Lung (tissue), 12 donors: ENCODE data around the gene NRSN2. TPM values are rescaled to one million over a fixed set of nuclear protein-coding genes. Genes with fewer than 3 reads are reported as not detected.

Experiments used
- ATAC-seq: fragments of 200-7000 bp; cut with Tn5 transposase; one replicate; pipeline ENCODE4 v1.9.1; 2020; ENCODE audit warnings: moderate number of reproducible peaks; ENCODE audit not compliant: insufficient read depth, low FRiP score
- DNase-seq, 3 donors: peaks; one replicate each; pipeline ENCODE4 v3.0.0-alpha.2; 2013 to 2017
- H3K27ac ChIP-seq, 2 donors: one replicate each; pipeline ENCODE4 v1.5.1; 2013; ENCODE audit warnings: mild to moderate bottlenecking in 2 of 2, moderate library complexity in 2 of 2, control low read depth in 1 of 2, inconsistent platforms in 1 of 2, low read depth in 1 of 2, low read length in 1 of 2
- H3K27me3 ChIP-seq, 3 donors: one replicate each; pipeline ENCODE4 v1.5.1; 2013; ENCODE audit warnings: low read length in 2 of 3; ENCODE audit not compliant: control insufficient read depth in 3 of 3, insufficient read depth in 3 of 3
- H3K36me3 ChIP-seq, 4 donors: one replicate each; pipeline ENCODE4 v1.5.1; 2013; ENCODE audit warnings: low read length in 4 of 4, mild to moderate bottlenecking in 1 of 4, moderate library complexity in 1 of 4; ENCODE audit not compliant: control insufficient read depth in 4 of 4, insufficient read depth in 4 of 4
- H3K4me1 ChIP-seq, 5 donors: one replicate each; pipeline ENCODE4 v1.5.1; 2013; ENCODE audit warnings: low read length in 5 of 5, mild to moderate bottlenecking in 2 of 5, moderate library complexity in 1 of 5; ENCODE audit not compliant: control insufficient read depth in 5 of 5, insufficient read depth in 5 of 5
- H3K4me3 ChIP-seq: one replicate; pipeline ENCODE4 v1.5.1; 2013; ENCODE audit warnings: mild to moderate bottlenecking, control low read depth, moderate library complexity
- H3K9ac ChIP-seq, 2 donors: one replicate each; pipeline ENCODE4 v1.5.1; 2013; ENCODE audit warnings: low read length in 2 of 2, control low read depth in 1 of 2; ENCODE audit not compliant: insufficient read depth in 1 of 2
- H3K9me3 ChIP-seq, 4 donors: one replicate each; pipeline ENCODE4 v1.5.1; 2013; ENCODE audit warnings: low read length in 3 of 4, mild to moderate bottlenecking in 1 of 4, moderate library complexity in 1 of 4; ENCODE audit not compliant: control insufficient read depth in 4 of 4, insufficient read depth in 3 of 4
- WGBS, 2 donors: extraction: QIAGEN DNeasy Blood & Tissue Kit; methylation state at CpG; one replicate each; pipeline ENCODE4 v1.1.7; 2013; 5-methylcytosine and 5-hydroxymethylcytosine counted together
- polyA plus RNA-seq, 2 donors: library from polyadenylated mRNA; stranded (reverse); fragments of 200-250 nt; gene quantifications; one replicate each; pipeline ENCODE4 v1.2.1, GENCODE V29; 2013
- total RNA-seq, 2 donors: library from RNA; depleted of rRNA in 1 of 2; stranded (reverse); fragments of >200 nt in 1 of 2; gene quantifications; one replicate each; pipeline ENCODE4 v1.2.1, GENCODE V29; 2014 to 2021
- TF ChIP-seq, protein P1 (sequence below): IDR thresholded peaks from 2 replicates; pipeline ENCODE4 v1.5.1; 2012; ENCODE audit warnings: mild to moderate bottlenecking; ENCODE audit errors: control extremely low read depth, extremely low read depth
- donor health status: control.
- donor health status: control.
- donor health status: Bipolar disorder and iron deficiency.
- donor health status: healthy.
- donor health status: DM: yes; HTN: yes; CAD: no.

Gene NRSN2
- total and polyA plus RNA-seq, 4 donors, result 15.3 to 43.7 (median 28.6) TPM

DNA sequence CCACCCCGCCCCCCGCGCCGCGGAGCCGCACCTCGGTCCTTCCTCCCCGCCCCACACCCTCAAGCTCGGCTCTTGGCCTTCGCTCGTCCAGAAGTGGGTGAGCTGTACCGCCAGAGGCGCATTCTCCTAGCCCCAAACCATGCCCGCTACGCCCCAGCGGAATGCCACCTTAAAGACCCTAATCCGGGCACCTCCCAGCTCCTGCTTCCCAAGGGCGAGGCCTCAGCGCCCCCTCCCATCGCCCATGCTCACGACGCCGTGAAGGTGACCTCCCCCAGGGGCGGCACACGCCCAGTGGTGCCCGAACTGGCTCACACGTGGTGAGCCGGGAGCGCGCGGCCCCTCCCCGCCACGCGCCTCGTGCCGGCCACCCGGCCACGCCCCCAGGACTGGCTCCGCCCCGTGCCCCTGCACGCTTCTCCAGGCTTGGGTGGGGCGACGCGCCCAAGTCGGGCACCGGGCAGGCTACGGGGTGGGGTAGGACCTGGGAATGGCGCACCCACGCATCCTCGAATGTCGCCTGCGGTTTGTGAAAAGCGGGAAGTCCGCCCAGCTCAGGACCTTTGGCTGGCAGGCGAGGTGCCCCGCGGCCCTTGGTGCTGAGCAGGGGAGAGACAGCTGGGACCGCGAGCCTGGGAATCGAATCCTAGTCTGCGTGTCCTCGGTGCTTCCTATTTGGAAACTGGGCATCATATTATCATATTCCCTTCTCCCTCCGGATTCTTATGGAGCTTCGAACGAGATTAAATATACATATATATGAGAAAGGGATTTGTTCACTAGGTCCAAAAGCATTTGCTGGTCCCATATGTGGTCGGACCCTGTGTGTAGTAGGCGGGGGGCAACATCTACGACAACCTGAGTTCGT is 22.5 kb upstream of the NRSN2 start:
- 0 to 1% methylated on average over 68 to 69 of the region's 69 CpGs for WGBS, 2 donors

DNA sequence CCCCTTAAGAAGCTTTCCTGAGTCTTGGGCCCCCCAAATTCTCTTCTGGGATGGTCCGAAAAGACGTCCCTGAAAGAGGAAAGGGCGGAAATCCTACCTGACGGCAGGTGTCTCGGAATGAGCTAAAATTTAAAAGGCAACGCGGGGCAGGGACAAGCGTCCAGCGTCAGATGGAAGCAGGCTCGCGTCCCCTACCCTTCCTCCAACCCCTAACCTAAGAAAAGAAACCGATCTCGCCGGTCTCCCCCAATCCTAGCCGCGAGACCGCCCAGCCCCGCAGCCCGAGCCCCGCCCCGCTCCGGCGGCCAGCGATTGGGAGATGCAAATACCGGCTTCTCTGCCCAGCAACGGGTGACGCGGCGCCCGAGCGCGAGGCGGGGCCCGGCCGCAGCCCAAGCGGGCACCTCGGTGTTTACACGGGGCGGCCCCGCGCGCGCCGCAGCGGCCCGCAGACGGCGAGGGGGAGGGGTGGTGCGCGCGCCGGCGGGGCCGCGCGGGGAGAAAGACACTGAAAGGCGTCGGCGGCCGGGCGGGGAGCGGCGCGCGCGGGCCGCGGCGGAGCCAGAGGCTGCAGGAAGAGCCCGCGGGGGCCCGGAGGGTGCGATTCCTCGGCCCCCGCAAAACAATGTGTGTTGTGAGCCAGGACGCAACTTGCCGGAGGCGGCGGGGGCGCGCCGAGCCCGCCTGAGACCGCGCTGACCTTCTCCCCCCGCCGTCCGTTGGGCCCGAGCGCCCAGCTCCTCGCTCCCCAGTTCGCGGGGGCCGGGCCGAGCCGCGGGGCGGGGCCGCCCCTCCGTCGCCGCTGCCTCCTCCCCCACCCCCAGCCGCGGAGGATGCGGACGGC is 21.6 kb upstream of the NRSN2 start, which contains the start of gene SOX12:
Gene SOX12 (plus strand): TSS at position 508 of the 844 bp plus-strand sequence. CDS start 373 bp downstream, outside the sequence.
- Histone ChIP-seq H3K4me3 (peak within 1 kb of the TSS; percentile 64), H3K9me3 (no peaks in the 10 kb centered on the region), H3K27ac (peak within 1 kb of the TSS; percentile 94), H3K27me3 (no peaks in the 10 kb centered on the region), H3K9ac (peak within 1 kb of the TSS; percentile 73 to 92), H3K4me1 (peaks cover 0 to 30% (median 6%) of the 10 kb centered on the region in 5 donors), H3K36me3 (peaks cover 0 to 21% (median 6%) of the 10 kb centered on the region in 4 donors)
- DNase-seq, result peak; percentile 96 to 98 (median 98)
- TF ChIP-seq, protein P1, sequence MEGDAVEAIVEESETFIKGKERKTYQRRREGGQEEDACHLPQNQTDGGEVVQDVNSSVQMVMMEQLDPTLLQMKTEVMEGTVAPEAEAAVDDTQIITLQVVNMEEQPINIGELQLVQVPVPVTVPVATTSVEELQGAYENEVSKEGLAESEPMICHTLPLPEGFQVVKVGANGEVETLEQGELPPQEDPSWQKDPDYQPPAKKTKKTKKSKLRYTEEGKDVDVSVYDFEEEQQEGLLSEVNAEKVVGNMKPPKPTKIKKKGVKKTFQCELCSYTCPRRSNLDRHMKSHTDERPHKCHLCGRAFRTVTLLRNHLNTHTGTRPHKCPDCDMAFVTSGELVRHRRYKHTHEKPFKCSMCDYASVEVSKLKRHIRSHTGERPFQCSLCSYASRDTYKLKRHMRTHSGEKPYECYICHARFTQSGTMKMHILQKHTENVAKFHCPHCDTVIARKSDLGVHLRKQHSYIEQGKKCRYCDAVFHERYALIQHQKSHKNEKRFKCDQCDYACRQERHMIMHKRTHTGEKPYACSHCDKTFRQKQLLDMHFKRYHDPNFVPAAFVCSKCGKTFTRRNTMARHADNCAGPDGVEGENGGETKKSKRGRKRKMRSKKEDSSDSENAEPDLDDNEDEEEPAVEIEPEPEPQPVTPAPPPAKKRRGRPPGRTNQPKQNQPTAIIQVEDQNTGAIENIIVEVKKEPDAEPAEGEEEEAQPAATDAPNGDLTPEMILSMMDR, result no peak
- WGBS, 2 donors, result 0% methylated on average over 47 to 106 of the region's 106 CpGs
- ATAC-seq, result peak; percentile 74

More for the DNA sequence above, 22.5 kb upstream of the NRSN2 start:
- H3K4me3 ChIP-seq, result peak overlapping the region; percentile 47
- ATAC-seq, result peak; percentile 75
- H3K9me3 ChIP-seq, result no peaks in the 10 kb centered on the region
- peaks cover 0 to 21% (median 3%) of the 10 kb centered on the region in 5 donors for H3K4me1 ChIP-seq
- H3K27me3 ChIP-seq, result no peaks in the 10 kb centered on the region
- peaks cover 0 to 17% (median 5%) of the 10 kb centered on the region in 4 donors for H3K36me3 ChIP-seq
- DNase-seq, result peak; percentile 90 to 92 (median 91)
- H3K9ac ChIP-seq, result peak overlapping the region; percentile 73 to 92
- TF ChIP-seq, protein P1, result no peak
- peak overlapping the region; percentile 87 to 94 for H3K27ac ChIP-seq

DNA sequence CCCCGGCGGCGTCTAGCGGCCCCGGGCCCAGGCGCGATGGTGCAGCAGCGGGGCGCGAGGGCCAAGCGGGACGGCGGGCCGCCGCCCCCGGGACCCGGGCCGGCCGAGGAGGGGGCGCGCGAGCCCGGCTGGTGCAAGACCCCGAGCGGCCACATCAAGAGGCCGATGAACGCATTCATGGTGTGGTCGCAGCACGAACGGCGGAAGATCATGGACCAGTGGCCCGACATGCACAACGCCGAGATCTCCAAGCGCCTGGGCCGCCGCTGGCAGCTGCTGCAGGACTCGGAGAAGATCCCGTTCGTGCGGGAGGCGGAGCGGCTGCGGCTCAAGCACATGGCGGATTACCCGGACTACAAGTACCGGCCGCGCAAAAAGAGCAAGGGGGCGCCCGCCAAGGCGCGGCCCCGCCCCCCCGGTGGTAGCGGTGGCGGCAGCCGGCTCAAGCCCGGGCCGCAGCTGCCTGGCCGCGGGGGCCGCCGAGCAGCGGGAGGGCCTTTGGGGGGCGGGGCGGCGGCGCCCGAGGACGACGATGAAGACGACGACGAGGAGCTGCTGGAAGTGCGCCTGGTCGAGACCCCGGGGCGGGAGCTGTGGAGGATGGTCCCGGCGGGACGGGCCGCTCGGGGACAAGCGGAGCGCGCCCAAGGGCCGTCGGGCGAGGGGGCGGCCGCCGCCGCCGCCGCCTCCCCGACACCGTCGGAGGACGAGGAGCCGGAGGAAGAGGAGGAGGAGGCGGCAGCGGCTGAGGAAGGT is 20.8 kb upstream of the NRSN2 start:
- WGBS, 2 donors, result 0% methylated on average over 62 to 103 of the region's 103 CpGs
- H3K27me3 ChIP-seq, result no peaks in the 10 kb centered on the region
- H3K9ac ChIP-seq, result peak overlapping the region; percentile 32
- no peak for ATAC-seq
- peaks cover 0 to 21% (median 6%) of the 10 kb centered on the region in 4 donors for H3K36me3 ChIP-seq
- H3K9me3 ChIP-seq, result no peaks in the 10 kb centered on the region
- DNase-seq, result peak; percentile 74 to 78 (median 77)
- TF ChIP-seq, protein P1, result no peak
- peaks cover 0 to 32% (median 6%) of the 10 kb centered on the region in 5 donors for H3K4me1 ChIP-seq
- peak overlapping the region; percentile 86 to 94 for H3K27ac ChIP-seq
- H3K4me3 ChIP-seq, result peak overlapping the region; percentile 64
